GM21390 (cell line): ENCODE measurements around the gene ZNF628.
"Not testable (repeated sequence)": the region's sequence is repeated elsewhere in the genome, so short reads cannot be mapped to it uniquely, and the experiment has no call there.

Experiments
- ATAC-seq: cut with Tn5 transposase; IDR thresholded peaks from one replicate; pipeline ENCODE4 v1.9.1; 2021; ENCODE audit not compliant: unreplicated experiment

ZNF628 gene

DNA sequence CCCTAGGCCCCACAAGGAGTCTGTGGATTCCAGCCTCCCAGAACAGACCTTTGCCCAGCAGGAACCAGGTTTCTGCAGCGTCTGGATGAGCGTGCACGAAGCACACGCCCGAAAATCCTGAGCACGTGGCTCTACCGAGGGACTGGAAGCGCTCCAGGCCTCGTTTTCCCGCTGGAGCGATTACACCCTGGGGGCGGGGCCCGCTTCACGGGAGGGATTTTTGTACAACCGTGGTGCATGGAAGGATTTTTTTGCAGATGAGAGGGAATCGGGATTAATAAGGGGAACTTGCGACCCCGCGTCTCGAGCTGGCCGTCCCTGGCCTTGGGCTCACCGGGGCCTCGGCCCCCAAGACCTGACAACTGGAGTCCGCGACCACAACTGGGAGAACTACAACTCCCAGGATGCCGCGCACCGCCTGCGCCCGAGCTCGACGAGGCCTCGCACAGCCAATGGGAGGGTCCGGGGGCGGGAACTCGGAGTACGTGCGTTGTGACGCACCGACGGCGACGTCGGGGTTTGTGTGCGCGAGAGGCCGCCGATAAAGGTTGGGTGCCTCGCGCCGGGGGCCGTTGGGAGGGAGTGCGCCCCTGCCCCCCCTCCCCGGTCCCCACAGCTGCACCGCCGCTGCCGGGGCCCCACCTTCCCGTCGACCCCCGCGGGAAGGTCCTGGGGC lies at the start of gene ZNF628:
ZNF628 (plus strand) TSS at position 518 of the 676 bp plus-strand sequence. CDS start 3,294 bp downstream, outside the sequence.
- ATAC-seq, result peak; percentile 85

DNA sequence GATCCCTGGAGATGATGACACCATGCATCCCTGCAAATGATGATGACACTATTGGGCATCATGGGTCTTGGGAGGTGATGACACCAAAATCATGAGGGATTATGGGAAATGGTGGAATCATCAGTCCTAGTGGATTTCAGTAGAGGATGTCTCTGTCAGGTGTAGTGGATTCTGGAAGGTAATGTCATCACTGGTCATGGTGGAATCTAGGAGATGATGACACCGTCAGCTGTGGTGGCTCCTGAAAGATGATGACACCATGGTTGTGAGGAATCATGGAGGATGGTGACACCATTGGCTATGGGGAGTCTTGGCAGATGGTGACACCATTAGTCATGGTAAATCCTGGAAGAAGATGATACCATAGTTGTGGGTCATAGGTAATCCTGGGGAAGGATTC lies 45.2 kb upstream of the ZNF628 start:
- no peak for ATAC-seq

DNA sequence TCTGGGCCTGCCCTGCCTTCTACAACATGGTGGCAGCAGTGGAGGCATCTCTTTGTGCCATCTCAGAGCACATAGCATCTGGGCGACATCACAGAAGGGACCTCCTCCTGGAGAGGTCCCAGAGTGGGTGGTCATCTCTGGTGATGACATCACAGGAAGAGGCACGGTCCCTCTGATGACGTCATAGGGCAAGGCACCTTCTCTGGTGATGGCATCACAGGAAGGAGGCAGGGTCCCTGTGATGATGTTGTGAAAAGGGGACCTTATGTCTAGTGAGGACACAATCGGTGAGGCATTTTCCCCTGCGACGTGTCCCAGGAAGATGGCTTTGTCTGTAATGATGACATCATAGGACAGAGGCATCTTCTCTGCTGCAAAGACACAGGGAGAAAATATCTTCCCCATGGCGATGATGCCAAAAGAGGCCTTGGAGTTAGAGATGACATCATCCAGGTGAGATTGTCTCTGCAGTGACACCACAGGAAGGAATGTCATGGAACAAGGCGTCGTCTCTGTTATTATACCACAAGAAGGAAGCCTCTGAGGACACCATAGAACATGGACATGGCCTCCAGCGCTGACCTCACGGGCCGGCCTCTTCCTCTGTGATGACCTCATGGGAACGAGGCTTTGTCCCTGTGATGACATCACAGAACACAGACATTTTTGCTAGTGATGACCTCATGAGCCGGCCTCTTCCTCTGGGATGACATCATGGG lies 44.0 kb upstream of the ZNF628 start:
- ATAC-seq, result no peak

DNA sequence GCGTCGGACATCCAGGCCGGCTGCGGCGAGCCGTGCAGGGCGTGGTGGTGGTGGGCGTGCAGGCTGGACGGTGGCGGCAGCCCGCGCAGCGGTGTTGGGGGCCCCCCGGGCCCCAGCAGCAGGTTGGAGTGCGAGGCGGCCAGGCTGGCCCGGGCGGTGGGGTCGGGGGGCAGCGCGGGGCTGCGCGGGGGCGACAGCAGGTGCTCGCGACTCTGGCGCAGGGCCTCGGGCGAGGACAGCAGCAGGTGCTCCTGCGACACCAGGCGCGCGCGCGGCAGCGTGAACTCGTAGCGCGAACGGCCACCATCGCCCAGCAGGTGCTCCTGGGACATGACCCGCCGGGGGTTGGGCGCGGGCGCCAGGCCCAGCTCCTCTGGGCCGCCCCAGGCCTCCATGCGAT lies 43.1 kb upstream of the ZNF628 start:
- ATAC-seq, result no peak

- no peak for ATAC-seq
These were observed 42.0 kb upstream of the ZNF628 start for GRCh38 chr19:55434356-55434919.

- ATAC-seq, result no peak
These were observed 41.4 kb upstream of the ZNF628 start for GRCh38 chr19:55435020-55435419.

- ATAC-seq, result no peak
These were observed 39.6 kb upstream of the ZNF628 start for GRCh38 chr19:55436847-55437246.

- ATAC-seq, result no peak
These were observed 39.0 kb upstream of the ZNF628 start for GRCh38 chr19:55437410-55437809.

DNA sequence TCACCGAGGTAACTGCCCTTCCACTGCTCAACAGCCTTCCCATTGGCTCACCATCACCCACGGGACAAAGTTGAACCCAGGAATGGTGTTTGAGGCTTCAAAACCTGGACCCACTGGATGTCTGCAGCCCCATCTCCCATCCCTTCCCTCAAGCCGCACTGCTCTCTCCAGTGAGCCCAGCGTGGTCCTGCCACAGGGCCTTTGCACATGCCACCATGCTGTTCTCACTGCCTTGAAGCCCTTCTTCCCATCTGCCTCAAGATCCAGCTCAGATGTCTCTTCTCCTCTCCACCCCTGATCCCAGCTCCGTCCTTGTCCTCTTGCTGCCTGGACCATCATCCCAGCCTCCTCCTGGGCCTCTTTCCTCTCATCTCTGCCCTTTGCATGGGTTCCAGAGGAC lies 37.4 kb upstream of the ZNF628 start:
- no peak for ATAC-seq

DNA sequence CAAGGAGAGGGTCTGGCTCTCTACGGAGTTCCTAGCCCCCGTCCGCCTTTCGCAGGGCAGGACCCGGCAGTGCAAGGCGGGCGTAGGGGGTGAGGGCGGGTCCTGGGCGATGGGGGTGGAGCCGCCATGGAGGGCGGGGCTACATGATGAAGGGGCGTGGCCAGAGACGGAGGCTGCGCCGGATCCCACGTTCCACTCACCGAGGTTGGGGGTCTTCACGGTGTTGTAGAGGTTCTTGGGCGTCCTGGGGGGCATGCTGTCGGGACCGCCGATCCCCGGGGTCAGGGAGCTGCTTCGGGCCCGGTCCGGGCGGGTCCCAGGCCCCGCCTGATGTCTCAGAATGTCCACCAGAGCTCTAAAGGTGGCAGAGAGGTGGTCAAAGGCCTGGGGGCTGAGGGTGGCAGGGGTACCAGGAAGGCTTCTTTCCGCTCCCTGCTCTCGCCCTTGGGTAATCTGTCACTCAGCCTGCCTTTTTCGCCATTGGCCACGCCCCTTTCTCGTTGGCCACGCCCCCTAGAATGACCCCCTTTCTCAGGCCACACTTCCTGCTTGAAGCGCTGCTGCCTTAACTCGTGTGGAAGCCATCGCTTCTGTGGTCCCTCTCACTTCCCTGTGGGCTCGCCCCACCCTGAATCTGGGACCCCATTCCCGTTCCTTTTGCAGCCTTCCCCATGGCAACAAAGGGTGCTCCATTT lies 35.9 kb upstream of the ZNF628 start:
- no peak for ATAC-seq

DNA sequence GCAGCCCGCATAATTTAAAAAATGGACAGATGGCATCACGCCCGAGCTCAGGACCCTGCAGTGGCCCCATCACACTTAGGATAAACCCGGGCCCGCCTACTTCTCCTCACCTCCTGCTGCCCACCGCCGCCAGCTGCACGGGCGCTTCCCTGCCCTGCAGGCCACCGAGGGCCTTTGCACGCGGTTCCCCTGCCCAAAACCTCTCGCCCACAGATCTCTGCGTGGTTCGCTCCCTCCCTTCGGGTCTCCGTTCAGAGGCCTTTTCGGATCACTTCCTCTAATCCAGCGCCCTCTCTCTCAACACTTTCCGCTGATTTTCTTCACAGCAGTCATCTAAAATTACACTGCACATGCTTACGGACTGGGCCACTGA lies 35.1 kb upstream of the ZNF628 start:
- no peak for ATAC-seq

- ATAC-seq, result no peak
These were observed 34.6 kb upstream of the ZNF628 start for GRCh38 chr19:55441692-55442321.

DNA sequence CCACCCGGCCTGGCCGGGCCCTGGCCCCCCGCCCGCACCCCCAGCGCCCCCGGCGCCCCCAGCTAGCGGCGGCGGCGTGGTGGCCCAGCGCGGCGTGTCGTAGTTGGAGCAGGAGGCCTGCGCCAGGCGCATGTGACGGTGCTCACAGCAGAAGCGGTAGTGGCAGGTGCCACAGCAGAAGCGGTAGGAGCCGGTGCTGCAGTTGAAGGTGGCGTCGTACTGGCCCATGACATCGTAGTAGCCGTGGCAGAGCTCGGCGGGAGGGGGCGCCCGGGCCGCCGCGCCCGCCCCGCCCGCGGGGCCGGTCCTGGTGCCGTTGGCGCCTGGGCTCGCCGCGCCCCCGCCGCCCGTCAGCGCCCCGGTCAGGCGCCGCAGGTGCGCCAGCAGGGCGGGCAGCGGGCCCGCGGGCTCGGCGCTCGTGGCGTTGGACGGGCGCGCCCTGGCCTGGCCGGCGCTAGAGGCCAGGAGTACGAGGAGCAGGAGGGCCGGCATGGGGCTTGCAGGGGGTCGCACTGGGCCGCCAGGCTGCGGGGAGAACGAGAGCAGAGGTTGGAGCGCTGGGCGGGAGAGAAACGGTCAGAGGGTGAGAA lies 34.0 kb upstream of the ZNF628 start:
- ATAC-seq, result no peak

- ATAC-seq, result no peak
These were observed 33.2 kb upstream of the ZNF628 start, which contains the start of gene SHISA7 for GRCh38 chr19:55443045-55443823. Gene SHISA7, minus strand, starts transcription at chr19:55443300. Its CDS starts 437 bp downstream, at chr19:55442863.

DNA sequence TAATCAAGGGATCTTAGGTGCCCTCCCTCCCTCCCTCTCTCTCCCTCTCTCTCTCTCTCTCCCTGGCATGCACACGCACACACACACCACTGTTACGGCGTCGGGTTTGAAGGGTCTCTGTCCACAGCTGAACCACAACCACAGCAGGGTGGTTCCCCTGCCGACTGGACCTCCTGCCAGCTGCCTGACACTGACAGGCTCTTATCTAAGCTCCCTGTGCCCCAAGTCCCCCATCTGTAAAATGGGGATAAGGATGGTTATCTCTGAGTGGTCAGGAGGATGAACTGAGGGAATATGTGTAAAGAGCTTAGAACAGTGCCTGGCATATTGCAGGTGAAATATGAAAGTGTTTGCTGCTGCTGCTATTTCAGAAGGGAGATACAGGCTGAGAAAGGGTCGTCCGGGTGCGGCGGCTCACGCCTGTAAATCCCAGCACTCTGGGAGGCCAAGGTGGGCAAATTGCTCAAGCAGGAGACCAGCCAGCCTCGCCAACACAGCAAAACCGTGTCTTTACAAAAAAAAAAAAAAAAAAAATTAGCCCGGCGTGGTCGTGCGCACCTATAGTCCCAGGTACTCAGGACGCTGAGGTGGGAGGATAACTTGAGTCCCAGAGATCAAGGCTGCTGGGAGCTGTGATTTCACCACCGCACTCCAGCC lies 32.5 kb upstream of the ZNF628 start:
- ATAC-seq, result no peak

GRCh38 chr19:55444646-55445045 lies 31.8 kb upstream of the ZNF628 start:
- no peak for ATAC-seq

DNA sequence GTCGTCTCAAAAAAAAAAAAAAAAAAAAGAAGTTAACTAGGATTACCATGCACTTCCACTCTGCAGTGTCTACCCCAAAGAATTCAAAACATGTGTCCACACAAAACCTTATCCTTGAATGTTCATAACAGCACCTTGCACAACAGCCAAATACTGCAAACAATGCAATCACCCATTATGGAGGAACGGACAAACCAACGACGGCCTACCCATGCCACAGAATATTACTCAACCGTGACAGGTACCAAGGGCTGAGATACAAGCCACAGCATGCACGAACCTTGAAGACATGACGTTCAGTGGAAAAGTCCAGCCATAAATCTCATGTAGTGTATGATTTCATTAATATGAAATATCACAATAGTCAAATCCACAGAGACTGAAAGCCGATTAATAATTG lies 30.4 kb upstream of the ZNF628 start:
- ATAC-seq, result no peak

GRCh38 chr19:55447421-55448174 lies 28.8 kb upstream of the ZNF628 start:
- ATAC-seq, result no peak

- not testable (repeated sequence) for ATAC-seq
These were observed 28.3 kb upstream of the ZNF628 start for GRCh38 chr19:55448175-55448490.
